Measurements from ENCODE around the gene NKTR.

DNA sequence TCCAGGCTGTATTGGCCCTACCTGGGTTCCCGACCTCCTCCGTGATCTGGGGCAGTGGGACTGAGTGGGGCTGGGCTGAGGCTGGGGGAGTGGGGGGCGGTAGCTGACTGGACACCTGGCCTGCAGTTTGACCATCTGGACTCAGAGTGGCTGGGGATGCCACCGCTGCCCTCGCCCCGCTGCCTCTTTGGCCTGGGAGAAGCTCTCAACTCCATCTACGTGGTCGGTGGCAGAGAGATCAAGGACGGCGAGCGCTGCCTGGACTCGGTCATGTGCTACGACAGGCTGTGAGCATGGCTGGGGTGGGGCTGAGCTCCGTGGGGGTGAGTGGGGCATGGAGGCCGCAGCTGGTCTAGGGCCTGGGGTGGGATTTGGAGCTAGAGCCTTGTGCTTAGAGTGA lies 87.5 kb downstream of the NKTR start:
- TF ChIP-seq CTCF (IDR thresholded peaks at IDR 0.05) (no peak), POLR2A (IDR thresholded peaks at IDR 0.05) (no peak)
